ENCODE data around the gene ARHGAP26.

- TF ChIP-seq YY1 (IDR thresholded peaks at IDR 0.05; ENCODE audit: insufficient read depth, insufficient read length) (no peak), ZNF274 (IDR thresholded peaks at IDR 0.05; ENCODE audit: low read depth, low read length) (no peak)
Measured at GRCh38 chr5:143001764-143002351, 231.7 kb downstream of the ARHGAP26 start.

All from NT2/D1 (cell line).